Adipose tissue (tissue), 3 donors: ENCODE measurements around the gene IL17A. TPM values are rescaled to one million over a fixed set of nuclear protein-coding genes. Genes with fewer than 3 reads are reported as not detected.
"Not testable (repeated sequence)": the region's sequence is repeated elsewhere in the genome, so short reads cannot be mapped to it uniquely, and the experiment has no call there.

Source experiments
- H3K27ac ChIP-seq: one replicate; pipeline ENCODE4 v1.5.1; 2013; ENCODE audit warnings: low read depth, low read length
- WGBS, 3 donors: extraction: QIAGEN DNeasy Blood & Tissue Kit; methylation state at CpG; one replicate each; pipeline ENCODE4 v1.1.7; 2013; 5-methylcytosine and 5-hydroxymethylcytosine counted together
- polyA plus RNA-seq, 3 donors: library from polyadenylated mRNA; stranded (reverse); fragments of 200-250 nt; gene quantifications; one replicate each; pipeline ENCODE4 v1.2.3, GENCODE V29; 2013
- donor health status: healthy with polysubstance abuse.
- donor health status: Bipolar disorder and iron deficiency.
- donor health status: healthy.

The IL17A gene
- polyA plus RNA-seq, 3 donors: not detected

DNA sequence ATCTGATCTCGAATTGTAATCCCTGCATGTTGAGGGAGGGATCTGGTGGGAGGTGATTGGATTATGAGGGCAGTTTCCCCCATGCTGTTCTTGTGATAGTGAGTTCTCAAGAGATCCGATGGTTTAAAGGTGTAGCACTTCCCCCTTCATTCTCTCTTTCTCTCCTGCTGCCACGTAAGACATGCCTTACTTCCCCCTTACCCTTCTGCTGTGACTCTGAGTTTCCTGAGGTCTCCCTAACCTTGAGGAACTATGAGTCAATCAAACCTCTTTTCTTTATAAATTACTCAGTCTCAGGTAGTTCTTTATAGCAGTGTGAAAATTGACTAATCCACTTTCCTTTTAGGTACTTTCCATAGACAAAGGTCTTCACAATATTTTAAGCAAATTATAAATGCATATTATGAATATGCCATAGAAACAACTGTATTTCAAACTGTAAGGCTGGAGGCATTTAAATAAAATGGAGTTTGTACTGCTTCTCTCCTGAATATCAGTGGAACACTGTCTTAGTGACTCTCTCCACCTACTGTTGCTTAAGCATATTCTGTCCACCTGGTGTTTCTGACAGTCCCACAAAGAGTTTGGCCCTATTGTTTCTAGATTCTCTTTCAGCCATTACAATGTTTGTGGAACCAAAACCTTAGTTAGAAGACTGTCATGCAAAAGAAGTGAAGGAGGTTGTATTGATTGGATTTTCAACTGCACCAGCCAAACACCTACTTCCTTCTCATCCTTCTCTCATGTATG, 24.3 kb upstream of the IL17A start:
- 54 to 75% (median 69%) methylated on average over 3 of the region's 3 CpGs for WGBS, 3 donors

DNA sequence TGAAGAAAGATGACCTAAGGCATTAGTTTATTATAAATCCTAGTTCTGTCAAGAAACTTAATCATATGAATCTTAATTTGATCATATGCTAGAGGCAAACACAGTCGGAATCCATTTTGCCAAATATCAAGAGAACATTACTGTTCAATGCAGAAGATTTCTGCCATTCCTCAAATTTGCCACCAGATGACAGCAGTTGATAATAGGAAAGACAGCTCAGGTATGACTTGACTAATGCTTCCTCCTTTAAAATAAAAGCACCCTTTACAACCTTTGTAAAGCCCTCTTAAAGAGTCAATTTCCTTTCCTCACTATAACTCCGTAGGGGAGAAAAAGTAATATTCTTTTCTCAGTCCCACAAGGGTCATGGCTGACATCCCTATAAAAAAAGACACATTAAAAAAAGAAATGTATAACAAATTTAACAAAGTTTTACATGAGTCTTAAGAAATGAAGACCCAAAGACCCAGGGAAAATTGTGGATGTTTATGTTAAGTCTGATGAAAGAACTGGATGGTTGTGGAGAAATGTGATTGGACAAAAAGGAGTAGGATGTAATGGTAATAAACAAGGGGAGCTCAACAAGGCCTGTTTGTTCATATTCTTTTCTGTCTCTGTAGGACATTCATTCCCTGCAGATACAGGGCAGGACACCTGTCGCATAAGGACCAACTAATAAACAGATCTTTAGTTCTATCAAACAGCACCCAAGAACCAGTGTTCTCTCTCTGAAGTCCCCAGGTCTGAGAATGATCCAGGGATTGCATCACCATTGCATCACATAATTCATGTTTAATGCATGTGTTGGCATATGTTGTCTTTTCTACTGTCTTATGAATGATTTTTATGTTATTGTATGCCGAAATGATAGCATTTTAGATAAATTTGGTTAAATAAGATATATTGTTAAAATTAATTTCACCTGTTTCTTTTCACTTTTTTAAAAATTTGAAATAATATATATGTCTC, 23.0 kb upstream of the IL17A start:
- H3K27ac ChIP-seq: no peak overlapping the region
- WGBS, 3 donors: 60 to 70% (median 66%) methylated on average over 4 of the region's 4 CpGs

More for the DNA sequence above, 24.3 kb upstream of the IL17A start:
- H3K27ac ChIP-seq: no peak overlapping the region

- 56 to 58% (median 58%) methylated on average over 3 of the region's 3 CpGs for WGBS, 3 donors
- H3K27ac ChIP-seq: no peak overlapping the region
These were observed 21.7 kb upstream of the IL17A start for GRCh38 chr6:52164319-52165094.

GRCh38 chr6:52167267-52167666, 18.9 kb upstream of the IL17A start:
- 84 to 92% (median 87%) methylated on average over 1 of the region's 1 CpG for WGBS, 3 donors
- H3K27ac ChIP-seq: no peak overlapping the region

DNA sequence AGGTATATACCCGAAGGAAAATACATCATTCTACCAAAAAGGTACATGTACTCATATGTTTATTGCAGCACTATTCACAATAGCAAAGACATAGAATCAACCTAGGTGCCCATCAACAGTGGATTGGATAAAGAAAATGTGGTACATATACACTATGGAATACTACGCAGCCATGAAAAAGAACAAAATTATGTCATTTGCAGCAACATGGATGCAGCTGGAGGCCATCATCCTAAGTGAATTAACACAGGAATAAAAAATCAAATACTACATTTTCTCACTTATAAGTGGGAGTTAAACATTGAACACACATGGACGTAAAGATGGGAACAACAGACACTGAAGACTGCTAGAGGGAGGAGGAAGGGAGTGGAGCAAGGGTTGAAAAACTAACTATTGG, 17.8 kb upstream of the IL17A start:
- 28 to 32% (median 32%) methylated on average over 3 of the region's 3 CpGs for WGBS, 3 donors
- not testable (repeated sequence) for H3K27ac ChIP-seq

DNA sequence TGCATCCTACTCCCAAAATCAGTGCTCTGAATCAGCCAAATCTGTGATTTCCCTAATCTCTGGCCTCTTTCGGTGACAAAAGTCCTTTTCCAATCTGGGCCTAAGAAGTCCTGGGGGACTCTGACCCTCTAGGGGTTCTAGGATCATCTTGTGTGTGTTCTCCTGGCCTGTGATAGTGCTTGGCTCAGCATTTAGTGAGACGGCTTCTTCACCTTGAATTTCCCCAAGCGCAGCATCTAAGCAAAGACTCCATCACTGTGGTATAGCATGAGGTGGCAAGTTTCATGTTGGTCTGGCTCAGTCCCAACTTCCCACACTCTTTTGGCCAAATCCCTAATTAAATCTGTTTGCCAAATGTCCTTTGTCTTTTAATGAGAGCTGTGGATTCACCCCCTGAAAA, 12.1 kb upstream of the IL17A start:
- WGBS, 3 donors: 87 to 95% (median 90%) methylated on average over 3 of the region's 3 CpGs
- no peak overlapping the region for H3K27ac ChIP-seq

DNA sequence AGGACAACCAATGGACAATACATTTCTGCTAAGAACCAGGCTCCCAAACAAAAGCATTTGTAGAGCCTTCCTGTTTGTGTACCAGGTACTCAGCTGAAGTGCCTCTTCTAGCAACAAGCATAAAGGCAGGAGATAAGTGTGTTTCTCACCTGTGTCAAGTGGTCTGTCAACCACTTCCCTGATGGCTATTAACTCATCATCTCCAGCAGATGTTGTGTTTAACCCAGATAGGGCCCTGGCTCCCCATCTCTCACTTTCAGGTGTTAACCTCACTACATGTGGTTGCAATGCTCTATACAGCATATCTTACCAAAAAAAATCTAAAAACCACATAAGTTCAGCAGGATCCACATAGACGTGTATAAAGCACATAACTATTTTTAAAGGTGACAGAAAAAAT, 9.6 kb upstream of the IL17A start:
- H3K27ac ChIP-seq: no peak overlapping the region
- 63 to 76% (median 70%) methylated on average over 1 of the region's 1 CpG for WGBS, 3 donors

DNA sequence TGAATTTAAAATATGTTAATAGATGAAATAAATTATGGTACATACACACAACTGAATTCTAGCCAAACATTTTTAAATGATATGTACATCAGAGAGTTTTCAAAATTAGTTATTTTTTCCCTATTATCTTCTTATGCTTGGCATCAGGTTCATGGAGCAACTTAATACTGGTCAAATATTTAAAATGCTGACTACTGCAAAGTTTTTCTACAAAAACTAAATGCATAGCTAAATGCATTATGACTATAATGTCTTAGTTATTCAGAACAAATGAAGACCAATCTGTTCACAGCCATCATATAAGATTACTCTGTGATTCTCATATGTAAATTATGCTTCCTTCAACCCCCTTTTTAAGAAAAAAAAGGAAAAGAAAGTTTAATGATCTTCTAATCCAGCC, 8.2 kb upstream of the IL17A start:
- no peak overlapping the region for H3K27ac ChIP-seq

DNA sequence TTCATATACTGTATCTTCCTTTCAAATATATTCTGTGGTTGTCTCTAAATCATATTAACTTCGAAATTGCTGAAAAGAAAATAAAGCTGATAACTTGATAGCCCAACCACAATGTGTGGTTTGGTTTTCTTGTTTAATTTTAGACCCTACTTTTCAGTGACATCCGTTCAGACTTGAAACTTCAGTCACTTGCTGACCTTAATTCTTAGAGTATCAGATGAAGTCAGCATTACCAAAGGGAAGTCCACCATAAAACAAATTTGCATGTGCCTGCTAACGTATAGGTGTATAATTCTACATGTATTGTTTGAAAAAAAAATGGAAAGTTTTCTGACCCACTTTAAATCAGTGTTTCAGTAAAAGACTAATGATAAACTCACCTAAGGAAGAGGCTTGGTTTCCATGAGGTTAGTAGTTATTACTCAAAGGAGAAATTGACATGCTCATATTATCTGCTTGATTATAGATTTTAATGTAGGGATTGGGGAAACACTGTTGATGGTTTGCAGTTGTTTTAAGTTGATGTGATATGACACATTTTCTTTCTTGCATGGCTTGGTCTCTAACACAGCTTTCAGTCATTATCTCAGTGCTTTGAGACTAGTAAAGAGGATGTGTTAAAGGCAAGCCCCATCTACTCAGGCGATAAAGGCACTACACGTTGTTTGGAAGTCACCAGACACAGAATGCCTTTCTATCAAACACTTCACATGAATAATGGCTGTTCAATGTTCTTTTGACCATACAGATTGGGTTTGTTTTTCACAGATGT, 5.2 kb upstream of the IL17A start:
- H3K27ac ChIP-seq: no peak overlapping the region
- 49 to 63% (median 53%) methylated on average over 5 of the region's 5 CpGs for WGBS, 3 donors

- H3K27ac ChIP-seq: no peak overlapping the region
- 16 to 45% (median 22%) methylated on average over 3 of the region's 3 CpGs for WGBS, 3 donors
These were observed 3.0 kb upstream of the IL17A start for GRCh38 chr6:52183131-52183713.

DNA sequence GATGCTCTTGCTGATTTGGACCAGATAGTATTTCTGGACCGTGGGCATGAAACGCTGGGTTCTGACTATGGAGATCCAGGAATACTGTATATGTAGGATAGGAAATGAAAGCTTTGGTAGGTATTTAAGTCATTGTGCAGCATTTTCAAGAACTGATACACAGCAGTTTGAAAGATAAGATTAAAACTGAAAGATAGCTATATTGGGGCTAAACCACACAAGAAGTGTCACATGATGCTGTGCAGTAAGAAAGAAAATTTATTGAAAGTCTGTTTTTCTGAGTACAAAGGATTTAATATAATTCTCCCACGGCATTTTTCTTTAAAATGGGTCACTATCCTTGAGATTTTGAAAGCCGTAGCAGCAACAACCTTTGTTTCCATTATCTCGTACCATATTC, 305 bp downstream of the IL17A start:
- H3K27ac ChIP-seq: no peak overlapping the region
- WGBS, 3 donors: 88 to 90% (median 89%) methylated on average over 5 of the region's 5 CpGs

GRCh38 chr6:52187098-52187497, 923 bp downstream of the IL17A start:
- H3K27ac ChIP-seq: no peak overlapping the region
- 89 to 96% (median 92%) methylated on average over 1 of the region's 1 CpG for WGBS, 3 donors

DNA sequence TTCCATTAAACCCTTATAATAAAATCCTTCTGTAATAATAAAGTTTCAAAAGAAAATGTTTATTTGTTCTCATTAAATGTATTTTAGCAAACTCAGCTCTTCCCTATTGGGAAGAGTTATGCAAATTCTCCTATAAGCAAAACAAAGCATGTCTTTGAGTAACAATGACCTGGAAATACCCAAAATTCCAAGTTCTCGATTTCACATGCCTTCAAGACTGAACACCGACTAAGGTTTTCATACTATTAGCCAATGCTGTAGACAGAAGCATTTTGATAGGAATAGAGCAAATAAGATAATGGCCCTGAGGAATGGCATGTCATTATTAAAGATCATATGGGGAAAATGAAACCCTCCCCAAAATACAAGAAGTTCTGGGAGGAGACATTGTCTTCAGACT, 3.8 kb downstream of the IL17A start:
- H3K27ac ChIP-seq: no peak overlapping the region
- WGBS, 3 donors: 89 to 90% (median 89%) methylated on average over 2 of the region's 2 CpGs

- WGBS, 3 donors: 71 to 88% (median 83%) methylated on average over 3 of the region's 3 CpGs
These were observed 4.2 kb downstream of the IL17A start for GRCh38 chr6:52190409-52190808.

DNA sequence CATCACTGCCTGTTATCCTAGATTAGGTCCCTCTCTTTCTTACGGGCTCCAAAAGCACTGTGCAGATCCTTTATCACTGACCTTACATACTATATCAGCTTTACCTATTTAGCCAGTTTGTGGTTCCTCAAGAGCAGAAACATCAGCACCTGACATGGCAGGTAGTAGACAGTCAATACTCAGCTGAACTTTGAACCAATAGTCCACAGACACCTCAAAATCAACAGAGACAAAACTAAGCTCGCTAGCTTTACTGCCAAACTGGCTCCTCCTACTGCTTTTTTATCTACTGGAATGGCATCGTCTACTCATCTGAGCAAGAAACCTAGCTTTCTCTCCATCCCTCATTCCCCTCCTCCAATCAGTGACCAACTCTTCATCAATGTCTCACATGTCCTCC, 5.6 kb downstream of the IL17A start:
- H3K27ac ChIP-seq: no peak overlapping the region
- 52 to 75% (median 56%) methylated on average over 3 of the region's 3 CpGs for WGBS, 3 donors

More at GRCh38 chr6:52190409-52190808, 4.2 kb downstream of the IL17A start:
- no peak overlapping the region for H3K27ac ChIP-seq

- WGBS, 3 donors: 42 to 55% (median 42%) methylated on average over 2 of the region's 2 CpGs
- H3K27ac ChIP-seq: no peak overlapping the region
These were observed 9.7 kb downstream of the IL17A start for GRCh38 chr6:52195886-52196285.

GRCh38 chr6:52200088-52200487, 13.9 kb downstream of the IL17A start:
- not testable (repeated sequence) for H3K27ac ChIP-seq
- WGBS, 3 donors: 34 to 74% (median 53%) methylated on average over 5 of the region's 5 CpGs

DNA sequence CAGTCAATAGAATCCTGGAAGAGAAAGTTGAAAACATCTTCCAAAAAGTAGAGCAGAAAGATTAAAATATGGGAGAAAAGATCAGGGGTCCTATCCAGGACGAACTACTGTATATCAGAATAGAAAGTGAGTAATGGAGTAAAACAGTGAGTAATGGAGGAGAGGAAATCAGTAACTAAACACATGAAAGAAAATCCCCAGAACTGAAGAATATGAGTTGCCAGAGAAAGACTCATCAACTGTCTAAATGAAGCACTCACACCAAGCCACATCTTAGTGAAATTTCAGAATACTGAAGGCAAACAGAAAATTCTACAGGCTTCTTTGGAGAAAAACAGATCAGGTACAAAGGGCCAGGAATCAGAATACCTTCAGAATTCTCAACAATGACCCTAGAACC, 14.9 kb downstream of the IL17A start:
- 0 to 75% (median 73%) methylated on average over 1 of the region's 1 CpG for WGBS, 3 donors
- H3K27ac ChIP-seq: no peak overlapping the region
